HG03039 (cell line): ENCODE measurements around the gene MCM9.
"Not testable (repeated sequence)": the region's sequence is repeated elsewhere in the genome, so short reads cannot be mapped to it uniquely, and the experiment has no call there.

Experiments
- ATAC-seq: cut with Tn5 transposase; IDR thresholded peaks from one replicate; pipeline ENCODE4 v1.9.1; 2021; ENCODE audit warnings: mild to moderate bottlenecking, moderate library complexity; ENCODE audit not compliant: unreplicated experiment

The MCM9 gene

GRCh38 chr6:118804091-118804490 lies 130.9 kb downstream of the MCM9 start:
- ATAC-seq = no peak

- ATAC-seq = no peak
These were observed 133.7 kb downstream of the MCM9 start for GRCh38 chr6:118801257-118801656.

- ATAC-seq = peak; percentile 88
These were observed 134.4 kb downstream of the MCM9 start for GRCh38 chr6:118800394-118801071.

GRCh38 chr6:118799826-118800225 lies 135.1 kb downstream of the MCM9 start:
- no peak for ATAC-seq

GRCh38 chr6:118796548-118796947 lies 138.4 kb downstream of the MCM9 start:
- ATAC-seq = not testable (repeated sequence)

GRCh38 chr6:118791499-118791898 lies 143.5 kb downstream of the MCM9 start:
- ATAC-seq = no peak

- no peak for ATAC-seq
These were observed 145.0 kb downstream of the MCM9 start for GRCh38 chr6:118789954-118790353.

GRCh38 chr6:118789419-118789818 lies 145.5 kb downstream of the MCM9 start:
- no peak for ATAC-seq

- no peak for ATAC-seq
These were observed 146.3 kb downstream of the MCM9 start for GRCh38 chr6:118788702-118789101.

GRCh38 chr6:118787724-118788423 lies 147.1 kb downstream of the MCM9 start:
- no peak for ATAC-seq

GRCh38 chr6:118786596-118787453 lies 148.1 kb downstream of the MCM9 start:
- ATAC-seq = no peak

- ATAC-seq = no peak
These were observed 149.4 kb downstream of the MCM9 start for GRCh38 chr6:118785601-118786000.

GRCh38 chr6:118784641-118785164 lies 150.3 kb downstream of the MCM9 start:
- no peak for ATAC-seq

GRCh38 chr6:118783931-118784550 lies 150.9 kb downstream of the MCM9 start:
- ATAC-seq = no peak

- ATAC-seq = no peak
These were observed 152.3 kb downstream of the MCM9 start for GRCh38 chr6:118782651-118783050.

- no peak for ATAC-seq
These were observed 153.1 kb downstream of the MCM9 start for GRCh38 chr6:118781897-118782296.

- no peak for ATAC-seq
These were observed 154.3 kb downstream of the MCM9 start for GRCh38 chr6:118780668-118781067.

GRCh38 chr6:118776607-118777549 lies 158.1 kb downstream of the MCM9 start:
- peak; percentile 71 for ATAC-seq

- ATAC-seq = no peak
These were observed 159.6 kb downstream of the MCM9 start for GRCh38 chr6:118775381-118775780.

GRCh38 chr6:118774581-118774980 lies 160.4 kb downstream of the MCM9 start:
- ATAC-seq = no peak
